ENCODE results near the gene CDC37. TPM values are rescaled to one million over a fixed set of nuclear protein-coding genes. Genes with fewer than 3 reads are reported as not detected.

CDC37 gene
- total RNA-seq, 4 donors from 2014 or later = 127 to 260 (median 155) TPM

GRCh38 chr19:10352764-10353671 is 50.3 kb downstream of the CDC37 start:
- peaks cover 3 to 91% (median 15%) of the 10 kb centered on the region in 3 donors for H3K36me3 ChIP-seq
- WGBS, 2 donors = 51 to 56% methylated on average over 51 to 56 of the region's 63 CpGs
- DNase-seq (ENCODE audit: low spot score in 2 of 2) = peak; percentile 76 to 81
- TF ChIP-seq EP300 (IDR thresholded peaks at IDR 0.05) (peak in 1 of 2 donors; percentile 47), POLR2A (IDR thresholded peaks at IDR 0.05) (no peak)
- H3K4me1 ChIP-seq = peaks cover 0 to 20% (median 0%) of the 10 kb centered on the region in 4 donors
- no peaks in the 10 kb centered on the region for H3K27me3 ChIP-seq
- H3K27ac ChIP-seq = peak overlapping the region; percentile 58 to 84 (median 72)
- H3K4me3 ChIP-seq = peak overlapping the region in 2 of 4 donors; percentile 10 to 45
- H3K9me3 ChIP-seq = no peaks in the 10 kb centered on the region

- Histone ChIP-seq H3K27ac (no peak overlapping the region), H3K4me1 (no peaks in the 10 kb centered on the region), H3K27me3 (no peaks in the 10 kb centered on the region), H3K9me3 (no peaks in the 10 kb centered on the region), H3K36me3 (peaks cover 0 to 29% (median 3%) of the 10 kb centered on the region in 3 donors), H3K4me3 (no peak overlapping the region)
- 59 to 72% methylated on average over 10 of the region's 10 CpGs for WGBS, 2 donors
- DNase-seq (ENCODE audit: low spot score in 2 of 2) = no peak
- TF ChIP-seq CTCF (IDR thresholded peaks at IDR 0.05) (no peak), EP300 (IDR thresholded peaks at IDR 0.05) (no peak), POLR2A (IDR thresholded peaks at IDR 0.05) (no peak)
These were observed 56.8 kb downstream of the CDC37 start for GRCh38 chr19:10346509-10346908.

GRCh38 chr19:10344780-10345179 is 58.6 kb downstream of the CDC37 start:
- 84 to 87% methylated on average over 10 of the region's 10 CpGs for WGBS, 2 donors
- TF ChIP-seq CTCF (IDR thresholded peaks at IDR 0.05) (no peak), POLR2A (IDR thresholded peaks at IDR 0.05) (no peak), EP300 (IDR thresholded peaks at IDR 0.05) (no peak)
- Histone ChIP-seq H3K27ac (no peak overlapping the region), H3K9me3 (no peaks in the 10 kb centered on the region), H3K4me3 (no peak overlapping the region), H3K36me3 (peaks cover 0 to 12% (median 0%) of the 10 kb centered on the region in 3 donors), H3K4me1 (no peaks in the 10 kb centered on the region), H3K27me3 (no peaks in the 10 kb centered on the region)
- DNase-seq (ENCODE audit: low spot score in 2 of 2) = no peak

GRCh38 chr19:10343495-10343894 is 59.8 kb downstream of the CDC37 start:
- Histone ChIP-seq H3K36me3 (no peaks in the 10 kb centered on the region), H3K9me3 (no peaks in the 10 kb centered on the region), H3K27me3 (no peaks in the 10 kb centered on the region), H3K4me3 (no peak overlapping the region), H3K4me1 (no peaks in the 10 kb centered on the region), H3K27ac (no peak overlapping the region)
- WGBS, 2 donors = 69 to 81% methylated on average over 2 of the region's 2 CpGs
- TF ChIP-seq POLR2A (IDR thresholded peaks at IDR 0.05) (no peak), EP300 (IDR thresholded peaks at IDR 0.05) (no peak), CTCF (IDR thresholded peaks at IDR 0.05) (no peak)
- no peak for DNase-seq (ENCODE audit: low spot score in 2 of 2)

Other genes with a start within 250 kb of the CDC37 start
- gene DNMT1, start 208.6 kb downstream of the CDC37 start, total RNA-seq = 10 to 100 TPM; 48.2 to 72.9 (median 55.2) TPM
- 10 to 100 TPM; 11.6 to 13.3 (median 12.2) TPM for gene S1PR2, start 172.2 kb downstream of the CDC37 start, total RNA-seq
- gene MRPL4, start 151.3 kb downstream of the CDC37 start, total RNA-seq = 10 to 100 TPM; 37.9 to 83.1 (median 47.8) TPM
- gene ICAM1, start 132.4 kb downstream of the CDC37 start, total RNA-seq = 10 to 100 TPM; 14.7 to 50.1 (median 43.1) TPM
- gene ICAM4, start 116.6 kb downstream of the CDC37 start, total RNA-seq = 1 to 10 TPM in 1 of 4 donors, not detected in 3; 1.3 TPM
- 1 to 10 TPM in 2 of 4 donors, under 1 TPM in 2; 0.21 to 2.7 (median 0.93) TPM for gene ICAM5, start 113.6 kb downstream of the CDC37 start, total RNA-seq
- gene ZGLP1, start 93.7 kb downstream of the CDC37 start, total RNA-seq = 1 to 10 TPM; 2.9 to 4.5 (median 3.5) TPM
- gene FDX2, start 87.5 kb downstream of the CDC37 start, total RNA-seq = 10 to 100 TPM; 10.0 to 29.1 (median 18.2) TPM
- gene RAVER1, start 70.0 kb downstream of the CDC37 start, total RNA-seq = 10 to 100 TPM; 22.2 to 34.2 (median 24.3) TPM
- 1 to 10 TPM; 3.1 to 9.8 (median 3.3) TPM for gene ICAM3, start 63.9 kb downstream of the CDC37 start, total RNA-seq
- 100 to 1,000 TPM; 112 to 166 (median 125) TPM for gene TYK2, start 23.0 kb downstream of the CDC37 start, total RNA-seq
- 10 to 100 TPM in 2 of 4 donors, 1 to 10 TPM in 2; 8.7 to 12.7 (median 10.0) TPM for gene PDE4A, start 17.0 kb upstream of the CDC37 start, total RNA-seq
- 10 to 100 TPM; 45.4 to 52.4 (median 50.7) TPM for gene KEAP1, start 99.8 kb upstream of the CDC37 start, total RNA-seq
- gene S1PR5, start 113.9 kb upstream of the CDC37 start, total RNA-seq = under 1 TPM in 1 of 4 donors, not detected in 3; 0.84 TPM
- gene ATG4D, start 140.4 kb upstream of the CDC37 start, total RNA-seq = 10 to 100 TPM; 11.5 to 27.8 (median 17.8) TPM
- gene KRI1, start 162.5 kb upstream of the CDC37 start, total RNA-seq = 10 to 100 TPM; 22.9 to 27.9 (median 23.3) TPM
- gene CDKN2D, start 165.4 kb upstream of the CDC37 start, total RNA-seq = 10 to 100 TPM; 14.4 to 20.2 (median 15.9) TPM
- not detected for gene AP1M2, start 183.8 kb upstream of the CDC37 start, total RNA-seq
- gene SLC44A2, start 222.0 kb upstream of the CDC37 start, total RNA-seq = 100 to 1,000 TPM; 104 to 193 (median 132) TPM

Data from tibial nerve (tissue), 4 donors.